ENCODE data around the gene ACP4.
A peak's percentile ranks its signal among the peaks of the same experiment; 100 is the strongest.
"Not testable (repeated sequence)": the region's sequence is repeated elsewhere in the genome, so short reads cannot be mapped to it uniquely, and the experiment has no call there.

ACP4 gene

GRCh38 chr19:50798659-50799546, 8.7 kb downstream of the ACP4 start:
- no peak for DNase-seq

- no peak for DNase-seq
These were observed 9.3 kb downstream of the ACP4 start for GRCh38 chr19:50799547-50799851.

- DNase-seq, result no peak
These were observed 10.9 kb downstream of the ACP4 start for GRCh38 chr19:50801107-50801506.

GRCh38 chr19:50803633-50804419, 13.6 kb downstream of the ACP4 start:
- DNase-seq, result peak; percentile 62

- peak; percentile 99 for DNase-seq
These were observed 14.4 kb downstream of the ACP4 start for GRCh38 chr19:50804420-50805272.

GRCh38 chr19:50808856-50809255, 18.6 kb downstream of the ACP4 start:
- no peak for DNase-seq

- not testable (repeated sequence) for DNase-seq
These were observed 21.5 kb downstream of the ACP4 start for GRCh38 chr19:50811622-50812238.

- DNase-seq, result no peak
These were observed 22.3 kb downstream of the ACP4 start for GRCh38 chr19:50812474-50812873.

GRCh38 chr19:50814883-50815282, 24.7 kb downstream of the ACP4 start:
- DNase-seq, result no peak

- no peak for DNase-seq
These were observed 25.2 kb downstream of the ACP4 start for GRCh38 chr19:50815439-50815838.

- peak; percentile 79 for DNase-seq
These were observed 28.0 kb downstream of the ACP4 start for GRCh38 chr19:50817941-50818858.

GRCh38 chr19:50818859-50819472, 28.8 kb downstream of the ACP4 start:
- no peak for DNase-seq

- no peak for DNase-seq
These were observed 29.4 kb downstream of the ACP4 start for GRCh38 chr19:50819636-50820035.

- no peak for DNase-seq
These were observed 29.9 kb downstream of the ACP4 start for GRCh38 chr19:50820086-50820485.

GRCh38 chr19:50820549-50821247, 30.5 kb downstream of the ACP4 start:
- peak; percentile 30 for DNase-seq

GRCh38 chr19:50821248-50821612, 31.0 kb downstream of the ACP4 start:
- no peak for DNase-seq

- DNase-seq, result no peak
These were observed 31.4 kb downstream of the ACP4 start for GRCh38 chr19:50821622-50822021.

GRCh38 chr19:50822661-50823208, 32.5 kb downstream of the ACP4 start:
- no peak for DNase-seq

GRCh38 chr19:50823389-50824042, 33.3 kb downstream of the ACP4 start, which contains the start of gene KLK1:
Gene KLK1, minus strand, starts transcription at chr19:50823787. Its CDS starts 39 bp downstream, at chr19:50823748.
- DNase-seq, result no peak

All from stimulated activated CD4-positive, alpha-beta T cell treated with anti-CD3 and anti-CD28 coated beads, Interleukin-15, amount 100 ng/mL, for 24 hours (primary cell).